ENCODE data around the gene AMER2.
A peak's percentile ranks its signal among the peaks of the same experiment; 100 is the strongest.

AMER2 gene

GRCh38 chr13:25137788-25138115, 34.3 kb downstream of the AMER2 start:
- no peaks in the 10 kb centered on the region for H3K4me1 ChIP-seq
- H3K27ac ChIP-seq: no peak overlapping the region
- peaks cover 13% of the 10 kb centered on the region for H3K9me3 ChIP-seq
- H3K4me2 ChIP-seq: no peak overlapping the region
- no peaks in the 10 kb centered on the region for H4K20me1 ChIP-seq
- H3K4me3 ChIP-seq: no peak overlapping the region
- H3K9ac ChIP-seq: no peak overlapping the region
- H3K27me3 ChIP-seq: no peaks in the 10 kb centered on the region
- TF ChIP-seq Cebpa-rat (IDR thresholded peaks at IDR 0.05): no peak
- H3K36me3 ChIP-seq: no peaks in the 10 kb centered on the region

GRCh38 chr13:25136880-25137787, 35.0 kb downstream of the AMER2 start:
- no peak for TF ChIP-seq Cebpa-rat (IDR thresholded peaks at IDR 0.05)
- Histone ChIP-seq H3K4me3 (no peak overlapping the region), H3K27ac (no peak overlapping the region), H3K4me1 (no peaks in the 10 kb centered on the region), H3K36me3 (no peaks in the 10 kb centered on the region), H3K4me2 (no peak overlapping the region), H4K20me1 (no peaks in the 10 kb centered on the region), H3K9ac (no peak overlapping the region), H3K27me3 (no peaks in the 10 kb centered on the region), H3K9me3 (peaks cover 13% of the 10 kb centered on the region)

DNA sequence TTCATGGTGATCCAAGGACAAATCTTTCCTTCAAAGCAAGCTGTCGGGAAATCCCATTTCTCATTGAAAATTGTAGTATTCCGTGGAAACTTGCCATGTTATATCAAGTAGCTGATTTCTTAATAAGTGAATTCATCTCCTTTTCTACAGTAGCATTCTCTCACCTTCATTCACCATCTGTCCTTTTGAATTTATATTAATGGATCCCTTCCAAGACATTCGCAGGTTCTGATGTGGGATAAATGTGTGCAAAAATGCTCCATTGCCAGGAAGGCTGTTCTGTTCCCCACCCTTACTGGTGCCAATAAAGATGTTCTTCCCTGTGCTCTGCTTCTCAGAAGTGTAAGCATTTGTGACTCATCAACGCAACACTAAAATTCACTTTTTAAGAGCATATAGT, 36.2 kb downstream of the AMER2 start:
- H3K9ac ChIP-seq: no peak overlapping the region
- no peak overlapping the region for H3K4me2 ChIP-seq
- H3K4me1 ChIP-seq: peaks cover 11% of the 10 kb centered on the region

GRCh38 chr13:25132751-25133390, 39.2 kb downstream of the AMER2 start:
- Histone ChIP-seq H4K20me1 (no peaks in the 10 kb centered on the region), H3K4me2 (no peak overlapping the region)

More for the DNA sequence above, 36.2 kb downstream of the AMER2 start:
- Histone ChIP-seq H3K36me3 (no peaks in the 10 kb centered on the region), H3K9me3 (peaks cover 10% of the 10 kb centered on the region), H3K27ac (no peak overlapping the region), H3K4me3 (no peak overlapping the region), H4K20me1 (no peaks in the 10 kb centered on the region), H3K27me3 (no peaks in the 10 kb centered on the region)
- no peak for TF ChIP-seq Cebpa-rat (IDR thresholded peaks at IDR 0.05)

GRCh38 chr13:25131881-25132420, 40.1 kb downstream of the AMER2 start:
- Histone ChIP-seq H3K4me2 (no peak overlapping the region), H3K9me3 (peaks cover 12% of the 10 kb centered on the region), H3K4me1 (peaks cover 11% of the 10 kb centered on the region), H3K9ac (no peak overlapping the region), H3K27ac (no peak overlapping the region), H3K36me3 (no peaks in the 10 kb centered on the region), H3K4me3 (no peak overlapping the region), H3K27me3 (no peaks in the 10 kb centered on the region), H4K20me1 (no peaks in the 10 kb centered on the region)
- no peak for TF ChIP-seq Cebpa-rat (IDR thresholded peaks at IDR 0.05)

More at GRCh38 chr13:25132751-25133390, 39.2 kb downstream of the AMER2 start:
- H3K27ac ChIP-seq: no peak overlapping the region
- no peak for TF ChIP-seq Cebpa-rat (IDR thresholded peaks at IDR 0.05)
- H3K4me1 ChIP-seq: peaks cover 11% of the 10 kb centered on the region
- peaks cover 8% of the 10 kb centered on the region for H3K9me3 ChIP-seq
- no peaks in the 10 kb centered on the region for H3K27me3 ChIP-seq
- H3K4me3 ChIP-seq: no peak overlapping the region
- H3K36me3 ChIP-seq: no peaks in the 10 kb centered on the region
- H3K9ac ChIP-seq: no peak overlapping the region

- Histone ChIP-seq H3K27me3 (no peaks in the 10 kb centered on the region), H3K27ac (no peak overlapping the region), H3K4me3 (no peak overlapping the region), H3K9me3 (peaks cover 12% of the 10 kb centered on the region), H4K20me1 (no peaks in the 10 kb centered on the region), H3K4me2 (no peak overlapping the region; the same call in 1 of the 2 replicates), H3K36me3 (no peaks in the 10 kb centered on the region), H3K9ac (no peak overlapping the region), H3K4me1 (peaks cover 11% of the 10 kb centered on the region)
- no peak for TF ChIP-seq Cebpa-rat (IDR thresholded peaks at IDR 0.05)
These were observed 41.1 kb downstream of the AMER2 start for GRCh38 chr13:25130944-25131343.

DNA sequence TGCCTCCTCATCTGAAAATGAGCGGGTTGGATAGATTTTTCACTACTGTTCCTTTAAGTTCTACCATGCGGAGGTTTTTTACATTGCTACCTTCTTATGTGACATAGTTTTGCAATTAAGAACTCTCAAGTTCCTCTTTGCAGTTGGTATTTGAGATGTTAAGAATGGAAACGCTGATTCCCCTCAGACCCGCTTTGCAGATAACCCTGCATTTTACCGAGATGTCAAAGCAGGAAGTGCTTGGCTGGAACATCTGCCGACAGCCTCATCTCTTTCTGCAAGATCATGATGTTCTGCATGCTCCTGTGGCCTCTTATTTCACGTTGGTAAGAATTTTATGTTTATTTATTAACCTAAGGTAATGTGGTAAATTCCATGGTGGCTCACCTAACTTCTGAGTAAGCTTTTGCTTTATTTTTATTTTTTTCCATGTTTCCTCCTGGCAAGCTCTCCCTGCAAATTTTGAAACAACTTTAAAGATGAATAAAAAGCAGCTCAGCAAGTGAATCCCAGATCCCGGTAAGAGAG, 53.6 kb downstream of the AMER2 start:
- H3K4me3 ChIP-seq: no peak overlapping the region
- no peaks in the 10 kb centered on the region for H4K20me1 ChIP-seq
- no peak overlapping the region for H3K27ac ChIP-seq
- H3K9ac ChIP-seq: no peak overlapping the region
- H3K36me3 ChIP-seq: no peaks in the 10 kb centered on the region
- H3K27me3 ChIP-seq: no peaks in the 10 kb centered on the region
- TF ChIP-seq Cebpa-rat (IDR thresholded peaks at IDR 0.05): no peak
- H3K4me1 ChIP-seq: peaks cover 62% of the 10 kb centered on the region
- H3K9me3 ChIP-seq: peaks cover 6% of the 10 kb centered on the region
- H3K4me2 ChIP-seq: peak overlapping the region; percentile 55

- TF ChIP-seq Cebpa-rat (IDR thresholded peaks at IDR 0.05): no peak
- H3K4me1 ChIP-seq: peaks cover 72% of the 10 kb centered on the region
- no peaks in the 10 kb centered on the region for H3K27me3 ChIP-seq
- H3K9ac ChIP-seq: no peak overlapping the region
- no peaks in the 10 kb centered on the region for H4K20me1 ChIP-seq
- H3K36me3 ChIP-seq: no peaks in the 10 kb centered on the region
- H3K9me3 ChIP-seq: peaks cover 4% of the 10 kb centered on the region
- no peak overlapping the region for H3K4me3 ChIP-seq
- 0 out of 2 replicates have a peak overlapping the region, but pooled peaks have one; percentile 18 for H3K27ac ChIP-seq
- H3K4me2 ChIP-seq: peak overlapping the region; percentile 55; the same call in 1 of the 2 replicates
These were observed 54.8 kb downstream of the AMER2 start for GRCh38 chr13:25117312-25117711.

DNA sequence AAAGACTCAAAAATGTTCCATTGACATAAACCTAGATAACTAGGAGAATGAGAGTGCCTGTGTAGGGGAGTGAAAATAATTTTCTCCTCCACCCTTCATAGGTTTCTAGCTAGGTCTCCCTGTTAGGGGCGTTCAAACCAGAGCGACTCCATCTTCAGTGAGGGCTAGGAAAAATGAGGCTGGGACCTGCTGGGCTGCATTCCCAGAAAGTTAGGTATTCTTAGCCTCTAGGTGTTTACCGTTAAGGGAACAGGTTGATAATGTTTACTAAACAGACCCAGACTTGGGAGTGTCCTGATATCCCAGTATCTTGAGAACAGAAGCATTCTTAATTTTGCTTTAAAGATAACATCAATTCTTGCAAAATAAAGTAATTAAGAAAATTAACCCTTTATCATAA, 56.0 kb downstream of the AMER2 start:
- no peaks in the 10 kb centered on the region for H3K9me3 ChIP-seq
- no peak overlapping the region for H3K4me2 ChIP-seq
- H3K27ac ChIP-seq: no peak overlapping the region
- no peaks in the 10 kb centered on the region for H3K36me3 ChIP-seq
- no peak for TF ChIP-seq Cebpa-rat (IDR thresholded peaks at IDR 0.05)
- H3K9ac ChIP-seq: no peak overlapping the region
- peaks cover 74% of the 10 kb centered on the region for H3K4me1 ChIP-seq
- H3K27me3 ChIP-seq: no peaks in the 10 kb centered on the region
- no peaks in the 10 kb centered on the region for H4K20me1 ChIP-seq
- H3K4me3 ChIP-seq: no peak overlapping the region
